Stimulated activated naive CD8-positive, alpha-beta T cell treated with anti-CD3 and anti-CD28 coated beads, Interleukin-15, amount 100 ng/mL, for 72 hours (primary cell): Measurements from ENCODE around the gene UBL3.

Experiments
- ATAC-seq: fragments of 150-1000 bp; cut with Tn5 transposase; 2 replicates; pipeline ENCODE4 v1.10.0; 2021; ENCODE audit warnings: mild to moderate bottlenecking, moderate library complexity
- DNase-seq, 2 donors: peaks; one replicate each; pipeline ENCODE4 v3.0.0; 2021 to 2022
- H3K27ac Mint-ChIP-seq, 2 donors: one replicate each; pipeline ENCODE4 v1.8.0; 2022; ENCODE audit warnings: mild to moderate bottlenecking in 2 of 2, mixed read lengths in 2 of 2, moderate library complexity in 2 of 2
- H3K27me3 Mint-ChIP-seq: one replicate; pipeline ENCODE4 v1.8.0; 2022; ENCODE audit warnings: mixed read lengths
- H3K4me1 Mint-ChIP-seq: one replicate; pipeline ENCODE4 v1.8.0; 2022; ENCODE audit warnings: mild to moderate bottlenecking, mixed read lengths
- H3K4me3 Mint-ChIP-seq, 2 donors: one replicate each; pipeline ENCODE4 v1.8.0; 2022; ENCODE audit warnings: mild to moderate bottlenecking in 2 of 2, mixed read lengths in 2 of 2, moderate library complexity in 1 of 2
- H3K9me3 Mint-ChIP-seq, 2 donors: one replicate each; pipeline ENCODE4 v1.8.0; 2022; ENCODE audit warnings: mixed read lengths in 2 of 2

The UBL3 gene

GRCh38 chr13:29850213-29850898 lies at the start of gene UBL3:
Gene UBL3, minus strand, starts transcription at chr13:29850617. Its CDS starts 1,079 bp downstream, at chr13:29849538.
- Mint-ChIP-seq H3K27ac (peak within 1 kb of the TSS; percentile 99 to 100), H3K4me1 (peaks cover 38% of the 10 kb centered on the region), H3K9me3 (no peaks in the 10 kb centered on the region), H3K27me3 (no peaks in the 10 kb centered on the region), H3K4me3 (peak within 1 kb of the TSS; percentile 98)
- peak; percentile 88 to 93 for DNase-seq
- peak; percentile 97 for ATAC-seq

GRCh38 chr13:29897102-29897501 lies 46.7 kb upstream of the UBL3 start:
- H3K27ac Mint-ChIP-seq = no peak overlapping the region

GRCh38 chr13:29893438-29893837 lies 43.0 kb upstream of the UBL3 start:
- Mint-ChIP-seq H3K4me3 (no peak overlapping the region), H3K9me3 (no peaks in the 10 kb centered on the region), H3K27me3 (no peaks in the 10 kb centered on the region), H3K4me1 (no peaks in the 10 kb centered on the region), H3K27ac (no peak overlapping the region)
- ATAC-seq = no peak
- no peak for DNase-seq

More at GRCh38 chr13:29897102-29897501, 46.7 kb upstream of the UBL3 start:
- H3K4me3 Mint-ChIP-seq = no peak overlapping the region
- peaks cover 6% of the 10 kb centered on the region for H3K4me1 Mint-ChIP-seq
- H3K9me3 Mint-ChIP-seq = peaks cover 0 to 12% of the 10 kb centered on the region in 2 donors
- ATAC-seq (no peak), DNase-seq (no peak)
- peaks cover 8% of the 10 kb centered on the region for H3K27me3 Mint-ChIP-seq

GRCh38 chr13:29892151-29892550 lies 41.7 kb upstream of the UBL3 start:
- H3K27ac Mint-ChIP-seq = no peak overlapping the region
- ATAC-seq (no peak), DNase-seq (no peak)
- peaks cover 1% of the 10 kb centered on the region for H3K4me1 Mint-ChIP-seq
- H3K9me3 Mint-ChIP-seq = no peaks in the 10 kb centered on the region
- no peaks in the 10 kb centered on the region for H3K27me3 Mint-ChIP-seq
- no peak overlapping the region for H3K4me3 Mint-ChIP-seq

- ATAC-seq (no peak), DNase-seq (no peak)
- peaks cover 18% of the 10 kb centered on the region for H3K4me1 Mint-ChIP-seq
- no peak overlapping the region for H3K27ac Mint-ChIP-seq
- H3K27me3 Mint-ChIP-seq = no peaks in the 10 kb centered on the region
- no peak overlapping the region for H3K4me3 Mint-ChIP-seq
- no peaks in the 10 kb centered on the region for H3K9me3 Mint-ChIP-seq
Observed at GRCh38 chr13:29889111-29889510, 38.7 kb upstream of the UBL3 start.

GRCh38 chr13:29888306-29888705 lies 37.9 kb upstream of the UBL3 start:
- H3K4me1 Mint-ChIP-seq = peaks cover 18% of the 10 kb centered on the region
- H3K27me3 Mint-ChIP-seq = no peaks in the 10 kb centered on the region
- no peak overlapping the region for H3K4me3 Mint-ChIP-seq
- peak overlapping the region in 1 of 2 donors; percentile 76 for H3K27ac Mint-ChIP-seq
- no peak for ATAC-seq
- no peaks in the 10 kb centered on the region for H3K9me3 Mint-ChIP-seq
- no peak for DNase-seq

GRCh38 chr13:29887686-29888085 lies 37.3 kb upstream of the UBL3 start:
- ATAC-seq (no peak), DNase-seq (no peak)
- H3K27ac Mint-ChIP-seq = peak overlapping the region in 1 of 2 donors; percentile 1
- peaks cover 18% of the 10 kb centered on the region for H3K4me1 Mint-ChIP-seq
- H3K27me3 Mint-ChIP-seq = no peaks in the 10 kb centered on the region
- no peaks in the 10 kb centered on the region for H3K9me3 Mint-ChIP-seq
- no peak overlapping the region for H3K4me3 Mint-ChIP-seq

GRCh38 chr13:29887030-29887557 lies 36.7 kb upstream of the UBL3 start:
- Mint-ChIP-seq H3K9me3 (no peaks in the 10 kb centered on the region), H3K27me3 (no peaks in the 10 kb centered on the region), H3K27ac (no peak overlapping the region), H3K4me1 (peaks cover 18% of the 10 kb centered on the region), H3K4me3 (no peak overlapping the region)
- DNase-seq (no peak), ATAC-seq (peak; percentile 28)

- peak overlapping the region; percentile 53 to 69 for H3K27ac Mint-ChIP-seq
- peak; percentile 21 to 45 for DNase-seq
Observed at GRCh38 chr13:29886446-29886845, 36.0 kb upstream of the UBL3 start.

GRCh38 chr13:29885989-29886388 lies 35.6 kb upstream of the UBL3 start:
- Mint-ChIP-seq H3K4me1 (peaks cover 18% of the 10 kb centered on the region), H3K9me3 (no peaks in the 10 kb centered on the region), H3K27ac (peak overlapping the region; percentile 69 to 77), H3K27me3 (no peaks in the 10 kb centered on the region), H3K4me3 (peak overlapping the region; percentile 23 to 24)
- DNase-seq (no peak), ATAC-seq (peak; percentile 55)

More at GRCh38 chr13:29886446-29886845, 36.0 kb upstream of the UBL3 start:
- peak; percentile 91 for ATAC-seq
- H3K9me3 Mint-ChIP-seq = no peaks in the 10 kb centered on the region
- peaks cover 18% of the 10 kb centered on the region for H3K4me1 Mint-ChIP-seq
- no peaks in the 10 kb centered on the region for H3K27me3 Mint-ChIP-seq
- peak overlapping the region; percentile 23 to 24 for H3K4me3 Mint-ChIP-seq

- DNase-seq (no peak), ATAC-seq (no peak)
- Mint-ChIP-seq H3K27me3 (no peaks in the 10 kb centered on the region), H3K9me3 (no peaks in the 10 kb centered on the region), H3K4me3 (no peak overlapping the region), H3K27ac (no peak overlapping the region), H3K4me1 (peaks cover 18% of the 10 kb centered on the region)
Observed at GRCh38 chr13:29884671-29885430, 34.4 kb upstream of the UBL3 start.

GRCh38 chr13:29883941-29884518 lies 33.6 kb upstream of the UBL3 start:
- Mint-ChIP-seq H3K27ac (no peak overlapping the region), H3K9me3 (no peaks in the 10 kb centered on the region), H3K27me3 (no peaks in the 10 kb centered on the region), H3K4me3 (no peak overlapping the region), H3K4me1 (peaks cover 18% of the 10 kb centered on the region)
- DNase-seq = no peak
- no peak for ATAC-seq

- DNase-seq = no peak
Observed at GRCh38 chr13:29882076-29882475, 31.7 kb upstream of the UBL3 start.

GRCh38 chr13:29878101-29878500 lies 27.7 kb upstream of the UBL3 start:
- Mint-ChIP-seq H3K4me3 (no peak overlapping the region), H3K27ac (no peak overlapping the region), H3K9me3 (no peaks in the 10 kb centered on the region), H3K4me1 (no peaks in the 10 kb centered on the region), H3K27me3 (peaks cover 14% of the 10 kb centered on the region)
- ATAC-seq (no peak), DNase-seq (no peak)

More at GRCh38 chr13:29882076-29882475, 31.7 kb upstream of the UBL3 start:
- Mint-ChIP-seq H3K27me3 (no peaks in the 10 kb centered on the region), H3K9me3 (no peaks in the 10 kb centered on the region), H3K4me3 (no peak overlapping the region), H3K27ac (no peak overlapping the region), H3K4me1 (peaks cover 16% of the 10 kb centered on the region)
- no peak for ATAC-seq

GRCh38 chr13:29877456-29878078 lies 27.1 kb upstream of the UBL3 start:
- DNase-seq = no peak
- Mint-ChIP-seq H3K27ac (no peak overlapping the region), H3K4me1 (no peaks in the 10 kb centered on the region), H3K27me3 (peaks cover 14% of the 10 kb centered on the region), H3K4me3 (no peak overlapping the region), H3K9me3 (no peaks in the 10 kb centered on the region)
- no peak for ATAC-seq
